Gastroesophageal sphincter (tissue), 4 donors: ENCODE measurements around the gene TSHZ2. TPM values are rescaled to one million over a fixed set of nuclear protein-coding genes. Genes with fewer than 3 reads are reported as not detected.

ENCODE experiments used
- ATAC-seq: fragments of 150-250 bp; one replicate; pipeline ENCODE4 v1.9.1; 2016; ENCODE audit warnings: mild to moderate bottlenecking, moderate library complexity
- H3K27ac ChIP-seq, 4 donors: fragments of 200-600 bp; sonication (generic) in 3 of 4; 1 replicate in 3 of 4; 2 replicates in 1 of 4; pipeline ENCODE4 v1.5.1; 2016 to 2019
- H3K27me3 ChIP-seq: fragments of 200-600 bp; sonication (generic); one replicate; pipeline ENCODE4 v1.5.1; 2019
- H3K36me3 ChIP-seq, 2 donors: fragments of 200-600 bp; sonication (generic); one replicate each; pipeline ENCODE4 v1.5.1; 2019; ENCODE audit warnings: control low read depth in 1 of 2
- H3K4me1 ChIP-seq, 3 donors: fragments of 200-600 bp; sonication (generic); 1 replicate in 2 of 3; 2 replicates in 1 of 3; pipeline ENCODE4 v1.5.1; 2016 to 2019; ENCODE audit warnings: control low read depth in 2 of 3
- H3K4me3 ChIP-seq, 2 donors: fragments of 200-600 bp; sonication (generic); one replicate each; pipeline ENCODE4 v1.5.1; 2019; ENCODE audit warnings: mild to moderate bottlenecking in 1 of 2, moderate library complexity in 1 of 2
- H3K9me3 ChIP-seq, 3 donors: fragments of 200-600 bp; sonication (generic); one replicate each; pipeline ENCODE4 v1.5.1; 2017 to 2019; ENCODE audit warnings: control low read depth in 2 of 3
- EP300 ChIP-seq: sonication (generic); formaldehyde crosslinking; IDR thresholded peaks from one replicate; pipeline ENCODE4 v1.6.1; 2017; ENCODE audit warnings: antibody characterized with exemption, mild to moderate bottlenecking
- POLR2A ChIP-seq, 2 donors: fragments of 450-650 bp; IDR thresholded peaks; one replicate each; pipeline ENCODE4 v1.6.1; 2017; ENCODE audit warnings: antibody characterized with exemption in 2 of 2, mild to moderate bottlenecking in 2 of 2, moderate library complexity in 1 of 2
- POLR2AphosphoS5 ChIP-seq: sonication (generic); formaldehyde crosslinking; IDR thresholded peaks from one replicate; pipeline ENCODE4 v1.6.1; 2017; ENCODE audit warnings: antibody characterized with exemption
- WGBS, 2 donors: methylation state at CpG; one replicate each; pipeline ENCODE4 v1.1.5; 2018; ENCODE audit warnings: low coverage in 1 of 2; 5-methylcytosine and 5-hydroxymethylcytosine counted together
- total RNA-seq, 4 donors: library from RNA; depleted of rRNA; stranded (reverse); fragments of >200 nt; gene quantifications; one replicate each; pipeline ENCODE4 v1.1.0, GENCODE V29; 2016
- TF ChIP-seq, protein P1 (sequence below), 4 experiments: fragments of 200-600 bp in 2 of 4; fragments of 450-650 bp in 2 of 4; sonication (generic) in 1 of 4; IDR thresholded peaks; one replicate each; pipeline ENCODE4 v1.5.1; 2017 to 2019; ENCODE audit warnings: antibody characterized with exemption in 4 of 4, mild to moderate bottlenecking in 2 of 4, moderate library complexity in 2 of 4

The TSHZ2 gene
- total RNA-seq, 4 donors from 2014 or later, result 9.9 to 21.3 (median 12.2) TPM

GRCh38 chr20:53227523-53227922 lies 255.4 kb downstream of the TSHZ2 start:
- H3K27me3 ChIP-seq, result no peaks in the 10 kb centered on the region
- H3K4me1 ChIP-seq, result no peaks in the 10 kb centered on the region
- H3K9me3 ChIP-seq, result no peaks in the 10 kb centered on the region
- no peak overlapping the region for H3K27ac ChIP-seq
- WGBS, 2 donors, result 60 to 77% methylated on average over 3 of the region's 3 CpGs
- H3K36me3 ChIP-seq, result no peaks in the 10 kb centered on the region
- no peak for TF ChIP-seq POLR2A (IDR thresholded peaks at IDR 0.05)
- TF ChIP-seq EP300, result no peak
- TF ChIP-seq, protein P1, sequence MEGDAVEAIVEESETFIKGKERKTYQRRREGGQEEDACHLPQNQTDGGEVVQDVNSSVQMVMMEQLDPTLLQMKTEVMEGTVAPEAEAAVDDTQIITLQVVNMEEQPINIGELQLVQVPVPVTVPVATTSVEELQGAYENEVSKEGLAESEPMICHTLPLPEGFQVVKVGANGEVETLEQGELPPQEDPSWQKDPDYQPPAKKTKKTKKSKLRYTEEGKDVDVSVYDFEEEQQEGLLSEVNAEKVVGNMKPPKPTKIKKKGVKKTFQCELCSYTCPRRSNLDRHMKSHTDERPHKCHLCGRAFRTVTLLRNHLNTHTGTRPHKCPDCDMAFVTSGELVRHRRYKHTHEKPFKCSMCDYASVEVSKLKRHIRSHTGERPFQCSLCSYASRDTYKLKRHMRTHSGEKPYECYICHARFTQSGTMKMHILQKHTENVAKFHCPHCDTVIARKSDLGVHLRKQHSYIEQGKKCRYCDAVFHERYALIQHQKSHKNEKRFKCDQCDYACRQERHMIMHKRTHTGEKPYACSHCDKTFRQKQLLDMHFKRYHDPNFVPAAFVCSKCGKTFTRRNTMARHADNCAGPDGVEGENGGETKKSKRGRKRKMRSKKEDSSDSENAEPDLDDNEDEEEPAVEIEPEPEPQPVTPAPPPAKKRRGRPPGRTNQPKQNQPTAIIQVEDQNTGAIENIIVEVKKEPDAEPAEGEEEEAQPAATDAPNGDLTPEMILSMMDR (IDR thresholded peaks at IDR 0.05), result no peak
- no peak for TF ChIP-seq POLR2AphosphoS5
- no peak for ATAC-seq
- no peak overlapping the region for H3K4me3 ChIP-seq

- Histone ChIP-seq H3K27me3 (no peaks in the 10 kb centered on the region), H3K4me3 (no peak overlapping the region), H3K27ac (no peak overlapping the region), H3K9me3 (no peaks in the 10 kb centered on the region), H3K36me3 (no peaks in the 10 kb centered on the region), H3K4me1 (no peaks in the 10 kb centered on the region)
- TF ChIP-seq, protein P1 (IDR thresholded peaks at IDR 0.05), result no peak
- no peak for TF ChIP-seq EP300
- ATAC-seq, result no peak
- 51 to 60% methylated on average over 3 of the region's 3 CpGs for WGBS, 2 donors
Observed at GRCh38 chr20:53231061-53231460, 258.9 kb downstream of the TSHZ2 start.

GRCh38 chr20:53237461-53237860 lies 265.3 kb downstream of the TSHZ2 start:
- Histone ChIP-seq H3K9me3 (no peaks in the 10 kb centered on the region), H3K27me3 (no peaks in the 10 kb centered on the region), H3K4me1 (no peaks in the 10 kb centered on the region), H3K36me3 (no peaks in the 10 kb centered on the region), H3K4me3 (no peak overlapping the region), H3K27ac (no peak overlapping the region)
- no peak for ATAC-seq
- TF ChIP-seq, protein P1 (IDR thresholded peaks at IDR 0.05), result no peak
- TF ChIP-seq POLR2A (IDR thresholded peaks at IDR 0.05), result no peak
- 82 to 91% methylated on average over 8 of the region's 8 CpGs for WGBS, 2 donors

- WGBS, 2 donors, result 63 to 66% methylated on average over 3 of the region's 3 CpGs
- no peak for ATAC-seq
- Histone ChIP-seq H3K27me3 (no peaks in the 10 kb centered on the region), H3K9me3 (no peaks in the 10 kb centered on the region), H3K36me3 (no peaks in the 10 kb centered on the region), H3K4me3 (no peak overlapping the region), H3K4me1 (no peaks in the 10 kb centered on the region), H3K27ac (no peak overlapping the region)
- TF ChIP-seq POLR2AphosphoS5 (no peak), EP300 (no peak), POLR2A (IDR thresholded peaks at IDR 0.05) (no peak)
- TF ChIP-seq, protein P1 (IDR thresholded peaks at IDR 0.05), result no peak
Observed at GRCh38 chr20:53238121-53238660, 266.0 kb downstream of the TSHZ2 start.

GRCh38 chr20:53243152-53243551 lies 271.0 kb downstream of the TSHZ2 start:
- Histone ChIP-seq H3K4me3 (no peak overlapping the region), H3K27ac (no peak overlapping the region), H3K27me3 (no peaks in the 10 kb centered on the region), H3K36me3 (no peaks in the 10 kb centered on the region), H3K9me3 (no peaks in the 10 kb centered on the region), H3K4me1 (no peaks in the 10 kb centered on the region)
- no peak for ATAC-seq
- TF ChIP-seq EP300 (no peak), POLR2A (IDR thresholded peaks at IDR 0.05) (no peak), POLR2AphosphoS5 (no peak)
- TF ChIP-seq, protein P1 (IDR thresholded peaks at IDR 0.05), result no peak
- WGBS, 2 donors, result 92 to 100% methylated on average over 1 to 3 of the region's 3 CpGs
